Right lobe of liver (tissue), 4 donors: ENCODE measurements around the gene KRTAP17-1.

Source experiments
- CTCF ChIP-seq, 4 donors: fragments of 200-600 bp in 3 of 4; fragments of 450-650 bp in 1 of 4; IDR thresholded peaks; one replicate each; pipeline versions ENCODE4 v1.5.1 to v1.8.0; 2016 to 2022; ENCODE audit warnings: antibody characterized with exemption in 4 of 4, mild to moderate bottlenecking in 2 of 4
- POLR2A ChIP-seq: fragments of 450-650 bp; IDR thresholded peaks from one replicate; pipeline ENCODE4 v1.6.1; 2017; ENCODE audit warnings: antibody characterized with exemption, mild to moderate bottlenecking
- donor health status: DM: no; HTN: no; CAD: no.
- donor health status: DM: no; HTN: no; CAD: no.
- donor health status: DM: no; HTN: yes; CAD: no.

- TF ChIP-seq POLR2A (no peak), CTCF (IDR thresholded peaks at IDR 0.05) (no peak)
These were observed 35.7 kb upstream of the KRTAP17-1 start for GRCh38 chr17:41351177-41351576.
